ENCODE data around the gene SLC38A10. TPM values are rescaled to one million over a fixed set of nuclear protein-coding genes. Genes with fewer than 3 reads are reported as not detected.

Gene SLC38A10
- total RNA-seq, 1 experiment from 2014 or later: 85.2 TPM

GRCh38 chr17:81251709-81252301, 43.3 kb downstream of the SLC38A10 start:
- in situ Hi-C loops (cut with HindIII; ENCODE audit: low pct_unique_long_range_greater_than_20kb, low sequenced_read_pairs): no loop called here
- DNase-seq (ENCODE audit: low read depth): no peak

DNA sequence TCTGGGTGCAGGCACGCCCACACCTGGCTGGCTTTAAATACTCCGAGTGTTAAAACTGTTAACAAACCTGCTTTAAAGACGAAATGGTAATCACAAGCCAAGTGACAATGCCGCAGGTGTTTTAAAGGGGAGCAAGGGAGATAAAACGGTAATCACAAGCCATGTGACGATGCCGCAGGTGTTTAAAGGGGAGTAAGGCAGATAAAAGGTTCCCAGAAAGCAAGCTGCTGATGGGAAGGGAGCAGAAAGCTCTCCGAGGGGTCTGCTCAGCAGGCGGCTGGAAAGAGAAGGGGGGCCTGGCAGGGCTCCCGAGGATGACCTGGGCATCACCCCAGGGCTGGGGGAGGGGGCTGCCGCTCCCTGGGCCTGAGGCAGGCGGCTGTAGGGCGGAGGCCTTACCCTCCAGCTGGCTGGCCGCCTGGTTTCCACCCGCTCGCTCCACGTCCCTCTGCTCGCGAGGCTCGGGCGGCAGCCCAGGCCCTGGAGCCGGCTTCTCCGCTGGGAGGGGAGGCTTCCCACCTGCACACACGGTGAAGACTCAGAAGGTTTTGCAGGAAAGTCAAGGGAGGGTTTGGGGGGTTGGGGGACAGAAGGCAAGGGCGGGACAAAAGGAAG, 43.9 kb downstream of the SLC38A10 start:
- in situ Hi-C loops (cut with HindIII; ENCODE audit: low pct_unique_long_range_greater_than_20kb, low sequenced_read_pairs): no loop called here
- no peak for DNase-seq (ENCODE audit: low read depth)

- no peak for DNase-seq (ENCODE audit: low read depth)
- in situ Hi-C loops (cut with HindIII; ENCODE audit: low pct_unique_long_range_greater_than_20kb, low sequenced_read_pairs): no loop called here
These were observed 44.6 kb downstream of the SLC38A10 start for GRCh38 chr17:81250286-81251093.

- DNase-seq (ENCODE audit: low read depth): no peak
- in situ Hi-C loops (cut with HindIII; ENCODE audit: low pct_unique_long_range_greater_than_20kb, low sequenced_read_pairs): no loop called here
These were observed 45.7 kb downstream of the SLC38A10 start for GRCh38 chr17:81249223-81250040.

DNA sequence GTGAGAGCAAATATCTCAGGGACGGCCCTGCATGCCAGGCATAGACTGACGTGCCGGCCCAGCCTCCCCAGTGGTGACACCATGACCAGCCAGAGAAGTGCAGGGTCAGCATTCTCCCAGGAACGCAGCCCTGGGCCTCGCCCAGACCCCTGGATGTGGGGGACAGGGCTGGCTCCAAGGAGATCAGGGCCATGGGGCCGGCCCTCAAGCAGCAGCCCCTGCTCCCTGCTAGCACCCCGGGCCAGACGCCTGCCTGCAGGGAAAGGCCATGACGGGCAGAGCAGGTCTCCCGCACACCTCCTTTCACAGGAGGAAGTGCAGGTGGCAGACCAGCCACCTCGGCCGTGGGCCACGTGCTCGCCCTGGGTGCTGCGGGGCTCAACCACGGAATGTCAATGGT, 46.5 kb downstream of the SLC38A10 start:
- in situ Hi-C loops (cut with HindIII; ENCODE audit: low pct_unique_long_range_greater_than_20kb, low sequenced_read_pairs): no loop called here

GRCh38 chr17:81247339-81247990, 47.6 kb downstream of the SLC38A10 start:
- in situ Hi-C loops (cut with HindIII; ENCODE audit: low pct_unique_long_range_greater_than_20kb, low sequenced_read_pairs): no loop called here

More for the DNA sequence above, 46.5 kb downstream of the SLC38A10 start:
- no peak for DNase-seq (ENCODE audit: low read depth)

DNA sequence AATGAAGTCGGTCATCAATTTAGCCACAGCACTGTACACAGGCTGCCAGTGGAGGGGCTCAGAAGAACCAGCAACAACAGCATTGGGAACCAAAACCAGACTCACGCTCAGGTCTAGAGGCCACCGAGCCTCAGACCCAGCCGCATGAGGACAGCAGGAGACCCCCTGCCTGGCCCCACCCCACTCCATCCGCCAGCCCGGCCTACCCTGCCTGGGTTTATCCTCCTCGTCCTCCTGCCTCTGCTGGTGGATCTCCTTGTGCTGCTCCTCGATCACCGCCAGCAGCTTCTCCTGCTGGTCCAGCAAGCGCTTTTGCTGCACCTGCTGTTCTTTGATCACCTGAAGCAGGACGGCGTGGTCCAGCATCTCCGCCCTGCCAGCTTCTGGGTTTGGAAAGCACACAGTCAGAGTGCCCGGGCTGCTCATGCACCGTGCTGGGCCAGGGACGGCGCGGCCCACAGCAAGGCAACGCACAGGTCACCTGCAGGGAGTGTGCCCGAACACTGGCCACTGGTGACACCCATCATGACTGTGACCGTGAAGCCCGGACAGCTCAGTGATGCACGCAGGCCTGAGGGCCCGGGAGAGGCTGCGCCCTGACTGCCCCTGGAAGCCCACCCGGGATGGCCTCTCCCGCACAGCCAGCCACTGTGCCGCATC, 48.3 kb downstream of the SLC38A10 start:
- in situ Hi-C loops (cut with HindIII; ENCODE audit: low pct_unique_long_range_greater_than_20kb, low sequenced_read_pairs): no loop called here
- no peak for DNase-seq (ENCODE audit: low read depth)

More at GRCh38 chr17:81247339-81247990, 47.6 kb downstream of the SLC38A10 start:
- no peak for DNase-seq (ENCODE audit: low read depth)

DNA sequence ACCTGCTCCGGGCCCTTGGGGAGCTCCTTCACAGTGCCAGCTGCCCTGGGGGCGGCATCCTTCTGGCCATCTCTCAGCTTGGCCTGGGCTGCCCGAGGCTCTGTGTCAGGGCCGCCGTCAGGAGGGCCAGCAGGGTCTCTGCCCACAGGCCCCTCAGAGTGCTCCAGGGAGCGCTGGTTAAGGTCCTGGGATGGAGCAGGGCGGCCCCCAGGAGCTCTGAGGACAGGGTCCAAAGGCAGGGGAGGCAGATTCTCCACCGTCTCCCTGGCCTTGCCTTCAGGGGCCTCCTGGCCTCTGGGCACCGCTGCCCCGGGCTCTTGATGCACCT, 48.8 kb downstream of the SLC38A10 start:
- no peak for DNase-seq (ENCODE audit: low read depth)
- in situ Hi-C loops (cut with HindIII; ENCODE audit: low pct_unique_long_range_greater_than_20kb, low sequenced_read_pairs): no loop called here

GRCh38 chr17:81245665-81246342, 49.3 kb downstream of the SLC38A10 start:
- no peak for DNase-seq (ENCODE audit: low read depth)
- in situ Hi-C loops (cut with HindIII; ENCODE audit: low pct_unique_long_range_greater_than_20kb, low sequenced_read_pairs): no loop called here

- in situ Hi-C loops (cut with HindIII; ENCODE audit: low pct_unique_long_range_greater_than_20kb, low sequenced_read_pairs): no loop called here
- peak; percentile 69 for DNase-seq (ENCODE audit: low read depth)
These were observed 50.0 kb downstream of the SLC38A10 start for GRCh38 chr17:81245024-81245664.

GRCh38 chr17:81244358-81245023, 50.6 kb downstream of the SLC38A10 start:
- in situ Hi-C loops (cut with HindIII; ENCODE audit: low pct_unique_long_range_greater_than_20kb, low sequenced_read_pairs): no loop called here
- DNase-seq (ENCODE audit: low read depth): peak; percentile 16

- no peak for DNase-seq (ENCODE audit: low read depth)
- in situ Hi-C loops (cut with HindIII; ENCODE audit: low pct_unique_long_range_greater_than_20kb, low sequenced_read_pairs): no loop called here
These were observed 51.8 kb downstream of the SLC38A10 start for GRCh38 chr17:81243333-81243664.

DNA sequence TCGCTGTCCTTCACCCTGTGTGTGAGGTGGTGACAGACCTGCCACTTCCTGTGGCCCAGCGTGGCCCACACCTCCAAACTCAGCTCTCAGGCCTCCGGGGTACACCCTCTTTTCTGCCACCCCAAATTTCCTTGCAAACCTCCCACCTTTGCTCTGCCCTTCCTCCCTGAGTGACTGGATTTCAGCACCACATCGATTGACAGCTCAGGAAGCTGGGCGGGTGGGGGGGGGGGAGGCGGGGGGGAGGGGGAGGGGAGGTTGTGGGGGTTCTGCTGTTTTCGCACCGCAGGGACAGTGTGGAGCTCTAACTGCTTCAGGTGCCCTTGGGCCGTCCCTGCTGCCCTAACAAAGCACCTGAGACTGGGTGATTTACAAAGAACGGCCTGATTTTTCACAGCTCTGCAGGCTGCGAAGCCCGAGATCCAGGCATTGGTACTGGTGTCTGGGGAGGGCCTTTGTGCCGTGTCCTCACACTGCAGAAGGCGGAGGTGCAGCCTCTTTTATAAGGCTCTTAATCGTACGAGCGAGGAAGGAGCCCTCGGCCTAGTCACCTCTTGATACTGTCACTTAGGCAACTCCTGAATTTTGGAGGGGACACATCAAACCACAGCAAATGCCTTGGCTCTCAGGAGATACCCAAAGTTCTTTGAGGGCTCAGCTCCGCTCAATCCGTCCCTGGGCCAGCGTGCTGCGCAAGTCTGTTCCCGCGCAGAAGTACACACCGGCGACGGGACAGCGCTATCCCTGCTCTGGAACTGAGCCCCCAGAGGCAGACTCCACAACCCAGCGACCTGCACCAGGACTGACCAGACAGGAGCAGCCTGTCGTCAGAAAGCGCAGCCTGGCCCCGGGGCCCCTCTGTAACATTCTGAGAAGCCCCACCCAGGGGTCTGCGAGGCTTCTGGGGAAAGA, 52.4 kb downstream of the SLC38A10 start:
- no peak for DNase-seq (ENCODE audit: low read depth)
- in situ Hi-C loops (cut with HindIII; ENCODE audit: low pct_unique_long_range_greater_than_20kb, low sequenced_read_pairs): no loop called here

DNA sequence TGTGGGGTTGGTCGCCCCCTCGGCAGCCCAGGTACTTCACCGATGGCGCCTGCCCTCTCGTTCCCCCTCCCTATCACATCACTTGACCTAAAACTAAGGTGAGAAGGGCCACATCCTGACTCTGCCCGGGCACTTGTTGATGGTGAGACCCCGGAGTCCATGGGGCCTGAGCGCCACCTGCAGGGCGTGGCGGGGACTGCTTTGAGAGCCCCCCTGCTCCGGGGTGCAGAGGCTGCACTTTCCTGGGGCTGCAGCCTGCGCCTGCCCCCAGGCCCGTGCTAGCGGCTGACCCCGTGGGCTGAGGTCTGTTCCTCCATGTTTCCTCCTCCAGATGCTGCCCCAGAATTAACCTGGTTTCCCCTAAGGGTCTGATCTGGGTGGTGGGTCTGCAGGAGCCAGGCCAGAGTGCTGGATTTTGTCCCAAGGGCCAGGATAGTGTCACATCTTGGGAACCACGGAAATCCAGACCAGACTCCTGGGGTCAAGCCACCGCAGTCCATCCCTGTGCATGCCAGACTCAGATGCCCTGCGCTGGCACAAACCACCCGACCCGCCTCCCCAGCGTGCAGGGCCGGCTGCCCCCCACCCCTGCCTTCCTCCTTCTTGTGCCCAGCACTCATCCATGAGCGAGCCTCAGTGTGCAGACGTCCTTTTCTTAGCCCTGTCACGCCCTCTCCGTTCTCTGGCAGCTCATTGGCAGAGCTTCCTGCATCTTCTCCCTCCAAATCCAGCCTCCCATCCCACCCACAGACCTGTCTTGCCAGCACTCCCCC, 53.3 kb downstream of the SLC38A10 start:
- in situ Hi-C loops (cut with HindIII; ENCODE audit: low pct_unique_long_range_greater_than_20kb, low sequenced_read_pairs): no loop called here
- peak; percentile 21 for DNase-seq (ENCODE audit: low read depth)

- DNase-seq (ENCODE audit: low read depth): no peak
- in situ Hi-C loops (cut with HindIII; ENCODE audit: low pct_unique_long_range_greater_than_20kb, low sequenced_read_pairs): no loop called here
These were observed 53.9 kb downstream of the SLC38A10 start for GRCh38 chr17:81241203-81241602.
